ENCODE results near the gene C1orf52. TPM values are rescaled to one million over a fixed set of nuclear protein-coding genes. Genes with fewer than 3 reads are reported as not detected.

The C1orf52 gene
- total and polyA plus RNA-seq, 2 of the 13 experiments (the other 11 are each of a cell fraction or from before 2014, with no cell fraction given), result 19.4 to 27.4 TPM

- TF ChIP-seq ZNF503 (CRISPR knock-in tag; IDR thresholded peaks at IDR 0.05), result no peak
- peak; percentile 85 for TF ChIP-seq GABPA (IDR thresholded peaks at IDR 0.05; ENCODE audit: low read depth, low read length)
- peak; percentile 96 for TF ChIP-seq GABPA (CRISPR knock-in tag; IDR thresholded peaks at IDR 0.05; ENCODE audit: low read depth)
- peak; percentile 66 for TF ChIP-seq HDAC1 (CRISPR knock-in tag; IDR thresholded peaks at IDR 0.05)
- no peak for TF ChIP-seq TP53 (CRISPR knock-in tag; conservative IDR thresholded peaks at IDR 0.05)
- TF ChIP-seq CC2D1A (CRISPR knock-in tag; IDR thresholded peaks at IDR 0.05), result no peak
- no peak for TF ChIP-seq ZNF619 (CRISPR knock-in tag; IDR thresholded peaks at IDR 0.05)
- TF ChIP-seq MAZ (IDR thresholded peaks at IDR 0.05; ENCODE audit: borderline replicate concordance, low read depth, low read length), result peak; percentile 96
- peak; percentile 50; the same call in 1 of the 2 replicates for TF ChIP-seq MAZ (CRISPR knock-in tag; IDR thresholded peaks at IDR 0.05; ENCODE audit: low read depth)
- 0 out of 2 replicates have a peak, but pooled peaks have one; percentile 39 for TF ChIP-seq NAIF1 (CRISPR knock-in tag; IDR thresholded peaks at IDR 0.05; ENCODE audit: borderline replicate concordance)
- TF ChIP-seq THRA (CRISPR knock-in tag; IDR thresholded peaks at IDR 0.05; ENCODE audit: borderline replicate concordance), result 0 out of 2 replicates have a peak, but pooled peaks have one; percentile 5
- TF ChIP-seq ZBTB7A (CRISPR knock-in tag; IDR thresholded peaks at IDR 0.05), result peak; percentile 12; the same call in 1 of the 2 replicates
- TF ChIP-seq ATF5 (CRISPR knock-in tag; IDR thresholded peaks at IDR 0.05; ENCODE audit: low read depth), result no peak
- no peak for TF ChIP-seq ZNF275 (CRISPR knock-in tag; IDR thresholded peaks at IDR 0.05; ENCODE audit: borderline replicate concordance)
- TF ChIP-seq AFF4 (CRISPR knock-in tag; IDR thresholded peaks at IDR 0.05), result no peak
- no peak for TF ChIP-seq MLLT10 (CRISPR knock-in tag; IDR thresholded peaks at IDR 0.05)
- no peak for TF ChIP-seq NCOA5 (CRISPR knock-in tag; IDR thresholded peaks at IDR 0.05)
- TF ChIP-seq NR2F6 (IDR thresholded peaks at IDR 0.05), result no peak
- no peak for TF ChIP-seq NR2F6 (CRISPR knock-in tag; IDR thresholded peaks at IDR 0.05)
- 0 out of 2 replicates have a peak, but pooled peaks have one; percentile 50 for TF ChIP-seq DR1 (CRISPR knock-in tag; IDR thresholded peaks at IDR 0.05)
Observed at GRCh38 chr1:85259118-85259911, at the start of gene C1orf52 (continued).

Measured in HepG2 (cell line).